Kidney (tissue), 14 donors: Measurements from ENCODE around the gene ZNF628. TPM values are rescaled to one million over a fixed set of nuclear protein-coding genes. Genes with fewer than 3 reads are reported as not detected.

ENCODE experiments used
- DNase-seq, 5 donors: peaks; one replicate each; pipeline ENCODE4 v3.0.0-alpha.2; 2013 to 2020
- FAIRE-seq: peaks from 2 replicates; lab custom pipeline; 2012; peaks lifted over from hg19 to GRCh38; lab: Jason Lieb, UNC
- H3K27ac ChIP-seq, 2 donors: one replicate each; pipeline ENCODE4 v1.7.0; 2013; ENCODE audit warnings: low read depth in 2 of 2, low read length in 2 of 2, inconsistent platforms in 1 of 2
- H3K27me3 ChIP-seq: one replicate; pipeline ENCODE4 v1.7.1; 2013; ENCODE audit warnings: low read length, inconsistent platforms; ENCODE audit not compliant: control insufficient read depth, insufficient read depth
- H3K36me3 ChIP-seq, 3 donors: one replicate each; pipeline versions ENCODE4 v1.7.0 to v1.7.1; 2013; ENCODE audit warnings: low read length in 3 of 3, control low read depth in 1 of 3, inconsistent platforms in 1 of 3; ENCODE audit not compliant: insufficient read depth in 3 of 3, control insufficient read depth in 2 of 3
- H3K4me1 ChIP-seq, 3 donors: one replicate each; pipeline versions ENCODE4 v1.7.0 to v1.7.1; 2013; ENCODE audit warnings: low read length in 3 of 3, inconsistent platforms in 1 of 3, low read depth in 1 of 3; ENCODE audit not compliant: control insufficient read depth in 2 of 3, insufficient read depth in 2 of 3
- H3K4me3 ChIP-seq, 3 donors: one replicate each; pipeline versions ENCODE4 v1.7.0 to v1.8.1; 2013; ENCODE audit warnings: low read length in 3 of 3, control low read depth in 1 of 3, inconsistent platforms in 1 of 3
- H3K9ac ChIP-seq, 3 donors: one replicate each; pipeline versions ENCODE4 v1.7.0 to v1.7.1; 2013; ENCODE audit warnings: low read length in 3 of 3, control low read depth in 1 of 3, inconsistent platforms in 1 of 3
- H3K9me3 ChIP-seq, 3 donors: one replicate each; pipeline versions ENCODE4 v1.7.0 to v1.7.1; 2013; ENCODE audit warnings: low read length in 3 of 3, control low read depth in 1 of 3, inconsistent platforms in 1 of 3; ENCODE audit not compliant: control insufficient read depth in 2 of 3, insufficient read depth in 1 of 3
- CTCF ChIP-seq: IDR thresholded peaks from 3 replicates; pipeline ENCODE4 v1.5.1; 2012; ENCODE audit warnings: mild to moderate bottlenecking, moderate library complexity, borderline replicate concordance; ENCODE audit not compliant: insufficient read depth; ENCODE audit errors: extremely low read depth
- intact Hi-C: fragments of 100-400 bp; cut with DNase I; formaldehyde crosslinking; loops from one replicate; pipeline ENCODE4 v1.11.1; 2022
- polyA plus RNA-seq: library from polyadenylated mRNA; stranded (reverse); fragments of 350-450 nt; fragmentation: Illumina TruSeq; extraction: RNeasy Lipid Tissue Mini Kit (QIAGEN cat#74804); gene quantifications from one replicate; pipeline ENCODE4 v1.2.3, GENCODE V29; 2014; ENCODE audit warnings: low read depth, low replicate concordance; ENCODE audit not compliant: insufficient read depth
- total RNA-seq: library from RNA; stranded (reverse); fragmentation: NEBNext Ultra II Directional; extraction: Animal tissue kit (Norgen Biotek cat#: 25700); gene quantifications from one replicate; pipeline ENCODE4 v1.2.1, GENCODE V29; 2021
- donor health status: control.
- donor health status: control.
- donor health status: control.
- donor health status: control.
- donor health status: control.
- donor health status: DM: yes; HTN: yes; CAD: no.
- donor health status: Normal renal cell carcinoma (clear cell type).

ZNF628 gene
- total and polyA plus RNA-seq, 2 donors from 2014 or later, result 2.3 to 12.0 TPM

GRCh38 chr19:55503157-55503501, 26.7 kb downstream of the ZNF628 start:
- intact Hi-C loops, result loop anchor here (10.0 kb wide), 1 partner anchor 358 kb away; the partner anchor contains the start of gene TNNT1
- Histone ChIP-seq H3K4me3 (no peak overlapping the region), H3K4me1 (peaks cover 0 to 4% (median 0%) of the 10 kb centered on the region in 3 donors), H3K27ac (no peak overlapping the region), H3K36me3 (no peaks in the 10 kb centered on the region), H3K27me3 (no peaks in the 10 kb centered on the region), H3K9ac (no peak overlapping the region), H3K9me3 (no peaks in the 10 kb centered on the region)
- DNase-seq (no peak), FAIRE-seq (no peak)
- TF ChIP-seq CTCF, result no peak

GRCh38 chr19:55503502-55504251, 27.3 kb downstream of the ZNF628 start:
- H3K4me1 ChIP-seq, result peaks cover 0 to 4% (median 0%) of the 10 kb centered on the region in 3 donors
- peak overlapping the region in 1 of 3 donors; percentile 26 for H3K9ac ChIP-seq
- peak; percentile 93 to 98 (median 96) for DNase-seq
- H3K9me3 ChIP-seq, result no peaks in the 10 kb centered on the region
- intact Hi-C loops, result loop anchor here (10.0 kb wide), 1 partner anchor 359 kb away; the partner anchor contains the start of gene TNNT1
- no peak for FAIRE-seq
- no peaks in the 10 kb centered on the region for H3K27me3 ChIP-seq
- no peaks in the 10 kb centered on the region for H3K36me3 ChIP-seq
- H3K27ac ChIP-seq, result peak overlapping the region in 1 of 2 donors; percentile 80
- TF ChIP-seq CTCF, result peak; percentile 98
- H3K4me3 ChIP-seq, result peak overlapping the region; percentile 30 to 70 (median 58)

- H3K27ac ChIP-seq, result no peak overlapping the region
- H3K4me3 ChIP-seq, result no peak overlapping the region
- no peaks in the 10 kb centered on the region for H3K9me3 ChIP-seq
- H3K27me3 ChIP-seq, result no peaks in the 10 kb centered on the region
- no peak for DNase-seq
- peak overlapping the region in 1 of 3 donors; percentile 26 for H3K9ac ChIP-seq
- TF ChIP-seq CTCF, result no peak
- H3K36me3 ChIP-seq, result no peaks in the 10 kb centered on the region
- FAIRE-seq, result no peak
- intact Hi-C loops, result loop anchor here (10.0 kb wide), 1 partner anchor 359 kb away; the partner anchor contains the start of gene TNNT1
- peaks cover 0 to 4% (median 0%) of the 10 kb centered on the region in 3 donors for H3K4me1 ChIP-seq
These were observed 27.8 kb downstream of the ZNF628 start for GRCh38 chr19:55504252-55504603.
